Glutamatergic neuron (in vitro differentiated cells): ENCODE measurements around the gene KIT. TPM values are rescaled to one million over a fixed set of nuclear protein-coding genes. Genes with fewer than 3 reads are reported as not detected.
A peak's percentile ranks its signal among the peaks of the same experiment; 100 is the strongest.

ENCODE experiments used
- DNase-seq: peaks from one replicate; pipeline ENCODE4 v3.0.0; 2022
- H3K27ac Mint-ChIP-seq: one replicate; pipeline ENCODE4 v1.8.0; 2020; ENCODE audit warnings: mild to moderate bottlenecking, mixed read lengths, inconsistent platforms; ENCODE audit not compliant: unreplicated experiment
- H3K27me3 Mint-ChIP-seq: one replicate; pipeline ENCODE4 v1.8.0; 2020; ENCODE audit warnings: mild to moderate bottlenecking, moderate library complexity, mixed read lengths, inconsistent platforms; ENCODE audit not compliant: unreplicated experiment
- H3K36me3 Mint-ChIP-seq: one replicate; pipeline ENCODE4 v1.8.0; 2020; ENCODE audit warnings: mild to moderate bottlenecking, mixed read lengths, inconsistent platforms; ENCODE audit not compliant: unreplicated experiment
- H3K4me1 Mint-ChIP-seq: one replicate; pipeline ENCODE4 v1.8.0; 2020; ENCODE audit warnings: mild to moderate bottlenecking, low read depth, mixed read lengths, inconsistent platforms; ENCODE audit not compliant: unreplicated experiment
- H3K4me3 Mint-ChIP-seq: one replicate; pipeline ENCODE4 v1.8.0; 2020; ENCODE audit warnings: mild to moderate bottlenecking, mixed read lengths, inconsistent platforms; ENCODE audit not compliant: unreplicated experiment
- H3K9me3 Mint-ChIP-seq: one replicate; pipeline ENCODE4 v1.8.0; 2020; ENCODE audit warnings: mild to moderate bottlenecking, moderate library complexity, mixed read lengths, inconsistent platforms; ENCODE audit not compliant: unreplicated experiment
- CTCF ChIP-seq: fragments of 200-600 bp; sonication (generic); IDR thresholded peaks from one replicate; pipeline ENCODE4 v1.5.0; 2021; ENCODE audit not compliant: partially characterized antibody, unreplicated experiment
- total RNA-seq: library from RNA; stranded (reverse); fragmentation: NEBNext Ultra II Directional; extraction: Animal tissue kit (Norgen Biotek cat#: 25700); gene quantifications from one replicate; pipeline ENCODE4 v1.2.1, GENCODE V29; 2021; ENCODE audit not compliant: unreplicated experiment

The KIT gene
- total RNA-seq, 1 donor from 2014 or later, result 3.0 TPM

GRCh38 chr4:54659749-54660535 lies 2.2 kb downstream of the KIT start:
- no peak for DNase-seq
- Mint-ChIP-seq H3K27me3 (peaks cover 15% of the 10 kb centered on the region), H3K4me3 (peak overlapping the region; percentile 90), H3K4me1 (peaks cover 9% of the 10 kb centered on the region), H3K27ac (no peak overlapping the region), H3K36me3 (no peaks in the 10 kb centered on the region), H3K9me3 (peaks cover 5% of the 10 kb centered on the region)
- no peak for TF ChIP-seq CTCF

- Mint-ChIP-seq H3K27me3 (peaks cover 15% of the 10 kb centered on the region), H3K4me3 (no peak overlapping the region), H3K4me1 (peaks cover 9% of the 10 kb centered on the region), H3K27ac (no peak overlapping the region), H3K9me3 (peaks cover 8% of the 10 kb centered on the region), H3K36me3 (no peaks in the 10 kb centered on the region)
- no peak for DNase-seq
- TF ChIP-seq CTCF, result no peak
Measured at GRCh38 chr4:54660591-54660990, 2.8 kb downstream of the KIT start.

GRCh38 chr4:54661169-54661568 lies 3.4 kb downstream of the KIT start:
- Mint-ChIP-seq H3K4me1 (peaks cover 9% of the 10 kb centered on the region), H3K27me3 (peaks cover 15% of the 10 kb centered on the region), H3K9me3 (peaks cover 8% of the 10 kb centered on the region), H3K36me3 (no peaks in the 10 kb centered on the region), H3K4me3 (no peak overlapping the region), H3K27ac (no peak overlapping the region)
- no peak for TF ChIP-seq CTCF
- DNase-seq, result no peak

- Mint-ChIP-seq H3K4me1 (peaks cover 9% of the 10 kb centered on the region), H3K9me3 (peaks cover 8% of the 10 kb centered on the region), H3K27me3 (peaks cover 14% of the 10 kb centered on the region), H3K27ac (no peak overlapping the region), H3K36me3 (no peaks in the 10 kb centered on the region), H3K4me3 (no peak overlapping the region)
- TF ChIP-seq CTCF, result no peak
- no peak for DNase-seq
Measured at GRCh38 chr4:54661686-54662085, 3.9 kb downstream of the KIT start.

GRCh38 chr4:54662123-54662522 lies 4.4 kb downstream of the KIT start:
- H3K9me3 Mint-ChIP-seq, result peaks cover 6% of the 10 kb centered on the region
- no peak for DNase-seq
- no peak for TF ChIP-seq CTCF
- H3K4me1 Mint-ChIP-seq, result peaks cover 9% of the 10 kb centered on the region
- H3K4me3 Mint-ChIP-seq, result no peak overlapping the region
- H3K27ac Mint-ChIP-seq, result no peak overlapping the region
- no peaks in the 10 kb centered on the region for H3K36me3 Mint-ChIP-seq
- peaks cover 10% of the 10 kb centered on the region for H3K27me3 Mint-ChIP-seq
